Activated B cell treated with CpG ODN at 0.5 μM for 24 hours (primary cell): ENCODE data around the gene JAZF1. TPM values are rescaled to one million over a fixed set of nuclear protein-coding genes. Genes with fewer than 3 reads are reported as not detected.
A peak's percentile ranks its signal among the peaks of the same experiment; 100 is the strongest.

Experiments used
- ATAC-seq: fragments of 200-7000 bp; cut with Tn5 transposase; one replicate; pipeline ENCODE4 v1.10.0; 2021; ENCODE audit warnings: low read depth, mild to moderate bottlenecking, moderate library complexity
- CTCF ChIA-PET: fragments of 350-600 bp; sonication (Branson Sonifier 250); formaldehyde crosslinking; loops from one replicate; lab custom pipeline; 2021; ENCODE audit warnings: antibody characterized with exemption; lab: Charles Lee
- POLR2A ChIA-PET: fragments of 350-600 bp; sonication (Branson Sonifier 250); formaldehyde crosslinking; loops from one replicate; lab custom pipeline; 2021; ENCODE audit warnings: antibody characterized with exemption; lab: Charles Lee
- DNase-seq: peaks from one replicate; pipeline ENCODE4 v3.0.0; 2022
- H3K27ac Mint-ChIP-seq: one replicate; pipeline ENCODE4 v1.8.0; 2020; ENCODE audit warnings: mixed read lengths
- H3K27me3 Mint-ChIP-seq: one replicate; pipeline ENCODE4 v1.8.0; 2021; ENCODE audit warnings: mixed read lengths
- H3K36me3 Mint-ChIP-seq: one replicate; pipeline ENCODE4 v1.8.0; 2021; ENCODE audit warnings: low read depth, mixed read lengths
- H3K4me1 Mint-ChIP-seq: one replicate; pipeline ENCODE4 v1.8.0; 2021; ENCODE audit warnings: mixed read lengths
- H3K4me3 Mint-ChIP-seq: one replicate; pipeline ENCODE4 v1.8.0; 2020; ENCODE audit warnings: mild to moderate bottlenecking, mixed read lengths
- H3K9me3 Mint-ChIP-seq: one replicate; pipeline ENCODE4 v1.8.0; 2020; ENCODE audit warnings: mixed read lengths
- CTCF ChIP-seq: fragments of 200-600 bp; IDR thresholded peaks from one replicate; pipeline ENCODE4 v1.8.0; 2022; ENCODE audit warnings: antibody characterized with exemption, mild to moderate bottlenecking
- intact Hi-C: fragments of 100-400 bp; cut with micrococcal nuclease; formaldehyde crosslinking; loops from one replicate; pipeline ENCODE4 v1.15.1; 2024
- total RNA-seq: library from RNA; stranded (reverse); gene quantifications from 2 replicates; pipeline ENCODE4 v1.2.3, GENCODE V29; 2022

The JAZF1 gene
- total RNA-seq, 1 donor from 2014 or later = 54.8 TPM

- peak; percentile 40 for TF ChIP-seq CTCF
- no peaks in the 10 kb centered on the region for H3K27me3 Mint-ChIP-seq
- POLR2A ChIA-PET = no interaction called here
- DNase-seq (peak; percentile 33), ATAC-seq (peak; percentile 64)
- H3K27ac Mint-ChIP-seq = no peak overlapping the region
- H3K4me3 Mint-ChIP-seq = no peak overlapping the region
- H3K4me1 Mint-ChIP-seq = peaks cover 34% of the 10 kb centered on the region
- peaks cover 12% of the 10 kb centered on the region for H3K36me3 Mint-ChIP-seq
- no peaks in the 10 kb centered on the region for H3K9me3 Mint-ChIP-seq
- CTCF ChIA-PET = interaction anchor here (0.7 to 1.8 kb wide), 13 partner anchors 9 to 866 kb away, joined by 3 to 8 read pairs (median 3); no protein-coding TSS in a partner anchor
- intact Hi-C loops = loop anchor here (1.0 to 2.0 kb wide), 4 partner anchors 16 to 792 kb away; no protein-coding TSS in a partner anchor
Observed at GRCh38 chr7:28062197-28062991, 118.2 kb downstream of the JAZF1 start.

GRCh38 chr7:28061824-28062196, 118.8 kb downstream of the JAZF1 start:
- intact Hi-C loops = loop anchor here (1.0 to 2.0 kb wide), 4 partner anchors 17 to 792 kb away; no protein-coding TSS in a partner anchor
- no peak overlapping the region for H3K27ac Mint-ChIP-seq
- no peak for TF ChIP-seq CTCF
- CTCF ChIA-PET = interaction anchor here (0.7 to 1.8 kb wide), 13 partner anchors 8 to 866 kb away, joined by 3 to 8 read pairs (median 3); no protein-coding TSS in a partner anchor
- POLR2A ChIA-PET = no interaction called here
- ATAC-seq (no peak), DNase-seq (no peak)
- no peaks in the 10 kb centered on the region for H3K27me3 Mint-ChIP-seq
- no peak overlapping the region for H3K4me3 Mint-ChIP-seq
- H3K9me3 Mint-ChIP-seq = no peaks in the 10 kb centered on the region
- H3K4me1 Mint-ChIP-seq = peaks cover 34% of the 10 kb centered on the region
- H3K36me3 Mint-ChIP-seq = peaks cover 12% of the 10 kb centered on the region

DNA sequence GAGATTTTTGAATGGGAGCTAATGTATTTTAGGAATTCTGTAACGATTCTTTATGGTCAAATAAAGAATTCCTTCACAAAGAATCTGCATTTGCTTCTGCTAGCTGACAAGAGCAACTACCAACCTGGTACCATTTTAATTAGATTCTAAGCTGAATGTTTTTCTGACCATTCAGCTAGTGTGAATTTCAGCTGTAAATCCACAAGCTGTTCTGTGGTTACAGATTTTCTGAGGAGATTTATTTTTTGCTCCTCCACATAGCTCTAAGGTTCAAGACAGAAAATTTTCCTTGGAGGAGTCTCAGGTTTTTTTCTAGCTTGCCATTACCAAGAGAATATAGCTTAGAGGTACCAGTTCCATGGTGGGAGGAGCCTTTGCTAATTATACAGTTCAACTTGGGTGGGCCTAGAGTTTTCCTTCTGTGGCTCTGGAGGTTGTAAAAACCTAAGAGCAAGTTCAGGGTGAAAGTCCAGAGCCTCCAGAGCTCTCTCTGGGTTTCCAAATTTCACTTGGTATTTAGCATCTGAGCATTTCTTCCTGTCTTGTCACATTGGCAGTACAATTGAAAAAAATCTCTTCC, 120.1 kb downstream of the JAZF1 start:
- ChIA-PET CTCF (interaction anchor here (1.1 to 1.8 kb wide), 3 partner anchors 9 to 1690 kb away, joined by 3 to 7 read pairs (median 3); no protein-coding TSS in a partner anchor), POLR2A (interaction anchor here (0.6 kb wide), 1 partner anchor 386 kb away, joined by 5 read pairs; no protein-coding TSS in a partner anchor)
- intact Hi-C loops = no loop called here
- no peak overlapping the region for H3K4me3 Mint-ChIP-seq
- ATAC-seq (no peak), DNase-seq (no peak)
- no peak overlapping the region for H3K27ac Mint-ChIP-seq
- peaks cover 35% of the 10 kb centered on the region for H3K4me1 Mint-ChIP-seq
- no peaks in the 10 kb centered on the region for H3K9me3 Mint-ChIP-seq
- no peak for TF ChIP-seq CTCF
- H3K36me3 Mint-ChIP-seq = peaks cover 10% of the 10 kb centered on the region
- no peaks in the 10 kb centered on the region for H3K27me3 Mint-ChIP-seq

DNA sequence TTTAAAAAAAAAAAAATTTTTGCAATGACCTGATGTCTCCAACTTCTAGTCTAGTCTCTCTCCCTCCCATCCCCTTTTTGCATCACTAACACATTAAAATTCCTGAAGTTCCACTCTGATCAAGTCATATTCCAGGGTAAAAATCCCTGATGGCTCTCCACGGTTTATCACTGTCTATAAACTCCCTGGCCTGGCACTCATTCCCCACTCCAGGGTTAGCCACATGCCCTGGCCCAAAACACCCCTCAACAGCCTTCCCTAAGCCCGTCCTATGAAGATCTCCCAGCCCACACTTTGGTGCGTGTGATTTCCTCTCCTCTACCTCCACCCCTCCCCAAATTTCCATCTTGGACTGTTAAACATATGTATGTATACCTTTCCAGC, 125.4 kb downstream of the JAZF1 start:
- Mint-ChIP-seq H3K36me3 (peaks cover 13% of the 10 kb centered on the region), H3K9me3 (peaks cover 3% of the 10 kb centered on the region), H3K27ac (no peak overlapping the region), H3K4me3 (no peak overlapping the region), H3K27me3 (no peaks in the 10 kb centered on the region), H3K4me1 (peaks cover 45% of the 10 kb centered on the region)
- TF ChIP-seq CTCF = no peak
- no peak for DNase-seq
- ChIA-PET POLR2A (no interaction called here), CTCF (no interaction called here)
- intact Hi-C loops = no loop called here
- ATAC-seq = no peak

DNA sequence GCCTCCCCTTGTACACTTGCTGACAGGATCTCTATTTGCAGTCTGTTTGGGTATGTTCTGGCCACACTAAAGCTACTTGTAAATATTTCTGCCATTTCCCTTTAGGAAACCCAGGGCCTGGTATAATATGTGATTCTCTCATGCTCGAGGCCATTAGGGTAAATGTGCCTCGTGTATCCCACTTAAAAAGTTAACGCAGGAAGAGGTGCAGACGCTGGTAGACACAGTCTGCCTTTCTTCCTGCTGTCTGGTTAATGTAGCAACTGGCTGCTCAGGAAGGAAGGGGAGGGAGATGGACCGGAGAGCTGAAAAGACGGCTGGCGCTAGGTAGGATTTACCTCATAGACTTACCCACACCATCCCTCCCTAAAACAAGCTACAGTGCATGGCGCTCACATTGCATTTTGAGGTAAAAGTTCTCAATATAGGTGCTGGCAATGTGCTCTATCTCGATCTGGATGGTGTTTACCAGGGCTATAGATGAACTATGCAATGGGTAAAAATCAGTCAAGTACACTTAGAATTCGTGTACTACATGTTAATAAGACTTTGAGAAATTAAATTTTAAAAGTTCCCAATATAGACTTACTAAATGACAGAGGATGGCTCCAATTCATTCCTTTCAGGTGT, 125.9 kb downstream of the JAZF1 start:
- Mint-ChIP-seq H3K4me3 (no peak overlapping the region), H3K36me3 (peaks cover 13% of the 10 kb centered on the region), H3K4me1 (peaks cover 45% of the 10 kb centered on the region), H3K9me3 (peaks cover 3% of the 10 kb centered on the region), H3K27ac (no peak overlapping the region), H3K27me3 (no peaks in the 10 kb centered on the region)
- no peak for TF ChIP-seq CTCF
- intact Hi-C loops = no loop called here
- ATAC-seq (no peak), DNase-seq (no peak)
- ChIA-PET POLR2A (no interaction called here), CTCF (no interaction called here)
